ENCODE measurements around the gene WBP2.

- no peak for TF ChIP-seq POLR2AphosphoS5 (IDR thresholded peaks at IDR 0.05; ENCODE audit: low read depth, low read length)
- no peak for TF ChIP-seq PAX5 (IDR thresholded peaks at IDR 0.05; ENCODE audit: insufficient read depth, low read length, severe bottlenecking)
- TF ChIP-seq POLR2A (IDR thresholded peaks at IDR 0.05; ENCODE audit: low read depth, low read length), result no peak
- TF ChIP-seq SPI1 (IDR thresholded peaks at IDR 0.05; ENCODE audit: low read depth, low read length), result no peak
- no peak for TF ChIP-seq TAF1 (IDR thresholded peaks at IDR 0.05; ENCODE audit: low read depth, low read length)
- TF ChIP-seq POU2F2 (IDR thresholded peaks at IDR 0.05; ENCODE audit: low read depth, low read length), result no peak
Observed at GRCh38 chr17:75824050-75824552, 31.0 kb downstream of the WBP2 start.

All from GM12891 (cell line).